CMK (cell line): Measurements from ENCODE around the gene CTNNBL1.

Source experiments
- DNase-seq: peaks from one replicate; pipeline ENCODE4 v3.0.0-alpha.2; 2010; ENCODE audit warnings: low read depth

The CTNNBL1 gene

GRCh38 chr20:37918035-37918434 lies 224.2 kb downstream of the CTNNBL1 start:
- no peak for DNase-seq

DNA sequence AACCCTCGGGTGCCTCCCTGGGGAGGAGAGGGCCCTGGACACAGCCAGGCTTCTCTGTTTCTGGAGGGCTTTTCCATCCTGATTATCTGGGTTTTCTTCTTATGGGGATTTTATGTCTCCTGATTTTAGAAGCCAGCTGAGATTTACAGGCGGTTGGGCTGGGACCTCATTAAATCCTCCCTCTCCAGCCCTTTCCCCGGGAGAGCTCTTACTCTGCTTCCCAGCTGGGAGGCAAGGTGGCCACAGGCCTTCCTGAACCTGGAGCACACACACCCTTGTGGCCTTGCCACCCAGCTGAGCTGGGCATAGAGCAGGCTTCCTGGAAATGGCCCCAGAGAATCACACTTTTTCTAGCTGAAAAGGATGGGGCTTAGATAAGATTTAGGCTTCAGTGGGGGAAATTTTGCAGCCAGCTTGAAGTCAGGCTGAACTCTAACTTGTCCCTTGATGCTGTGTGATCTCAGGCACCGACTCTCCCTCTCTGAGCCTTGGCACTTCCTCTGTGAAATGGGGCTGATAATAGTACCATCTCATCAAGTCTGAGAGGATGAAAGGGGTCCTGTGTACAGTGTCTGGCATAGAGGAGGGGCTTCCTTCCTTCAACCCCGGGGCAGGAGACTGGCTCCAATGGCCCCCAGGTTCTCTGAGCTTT lies 225.7 kb downstream of the CTNNBL1 start:
- DNase-seq: no peak

GRCh38 chr20:37920270-37920669 lies 226.4 kb downstream of the CTNNBL1 start:
- no peak for DNase-seq

- DNase-seq: no peak
Observed at GRCh38 chr20:37920679-37921322, 227.0 kb downstream of the CTNNBL1 start.

- no peak for DNase-seq
Observed at GRCh38 chr20:37921341-37921929, 227.6 kb downstream of the CTNNBL1 start.
